HG03097 (cell line): Measurements from ENCODE around the gene RTN4RL2.

ENCODE experiments used
- ATAC-seq: cut with Tn5 transposase; IDR thresholded peaks from one replicate; pipeline ENCODE4 v1.9.1; 2021; ENCODE audit not compliant: unreplicated experiment, low FRiP score

The RTN4RL2 gene

DNA sequence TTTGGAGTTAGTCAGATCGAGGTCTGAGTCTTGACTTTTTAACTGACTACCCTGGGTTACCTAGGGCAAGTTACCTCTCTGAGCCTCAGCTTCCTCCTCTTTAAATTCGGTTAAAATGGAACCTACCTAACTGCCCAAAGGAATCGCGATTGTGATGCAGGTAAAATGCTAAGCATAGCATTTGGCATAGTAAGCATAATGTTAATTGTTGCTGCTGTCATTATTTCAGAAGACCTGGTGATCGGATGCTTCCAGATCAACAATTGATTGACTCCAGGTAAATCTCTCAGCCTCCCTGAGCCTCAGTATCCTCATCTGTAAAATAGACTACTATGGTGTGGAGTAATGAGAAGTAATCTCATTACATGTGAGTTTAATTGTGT lies 55.7 kb downstream of the RTN4RL2 start:
- ATAC-seq: no peak

- no peak for ATAC-seq
These were observed 60.8 kb downstream of the RTN4RL2 start for GRCh38 chr11:57521116-57521515.

- no peak for ATAC-seq
These were observed 63.1 kb downstream of the RTN4RL2 start for GRCh38 chr11:57523419-57523818.
